SK-N-DZ (cell line): ENCODE results near the gene NDUFA12. TPM values are rescaled to one million over a fixed set of nuclear protein-coding genes. Genes with fewer than 3 reads are reported as not detected.
A peak's percentile ranks its signal among the peaks of the same experiment; 100 is the strongest.
"Not testable (repeated sequence)": the region's sequence is repeated elsewhere in the genome, so short reads cannot be mapped to it uniquely, and the experiment has no call there.

Experiments used
- DNase-seq: peaks from one replicate; pipeline ENCODE4 v3.0.0-alpha.2; 2015; ENCODE audit warnings: low spot score
- polyA plus RNA-seq, 2 experiments: library from polyadenylated mRNA; depleted of rRNA; stranded (reverse); fragments of >200 nt; gene quantifications; 2 replicates each; pipeline ENCODE4 v1.2.3, GENCODE V29; 2014

The NDUFA12 gene
- 281 and 364 TPM in 2 replicates for polyA plus RNA-seq (2014; cell fraction: cytosol; rRNA removed)
- 158 and 191 TPM in 2 replicates for polyA plus RNA-seq (2014; cell fraction: nucleus; rRNA removed)

DNA sequence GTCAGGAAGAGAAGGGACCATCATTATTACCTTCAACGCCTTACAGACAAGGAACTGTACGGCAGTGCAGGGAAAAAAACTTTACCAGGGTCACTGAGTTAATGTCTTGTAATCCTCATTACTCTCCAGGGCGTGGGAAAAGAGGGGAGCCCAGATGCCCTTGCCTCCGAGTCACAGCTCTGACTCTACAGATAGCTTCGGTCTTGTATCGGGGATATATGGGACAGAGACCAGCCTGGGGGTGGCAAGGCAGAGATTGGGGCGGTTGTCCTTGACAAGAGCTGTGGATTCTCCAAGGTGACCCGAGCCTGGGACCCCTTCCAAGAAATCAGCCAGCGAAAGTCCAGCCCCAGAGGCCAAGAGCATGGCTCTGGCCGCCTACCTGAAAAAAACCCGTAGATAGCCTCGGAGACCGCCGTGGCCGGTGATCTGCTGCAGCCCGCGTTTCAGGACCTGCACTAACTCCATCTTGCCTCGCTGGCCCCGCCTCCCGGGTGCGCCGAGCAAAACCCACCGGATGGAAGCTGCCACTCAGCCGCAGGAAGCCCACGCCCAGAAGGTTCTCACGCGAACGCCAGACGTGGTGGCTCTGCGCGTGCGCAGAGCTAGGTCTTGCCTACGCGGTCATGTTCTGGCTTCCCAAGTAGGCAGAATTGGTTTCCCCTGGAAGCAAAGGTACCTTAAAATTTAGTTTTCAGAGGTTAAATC lies at the start of gene NDUFA12:
NDUFA12 (minus strand) TSS at position 485 of the 708 bp plus-strand sequence; CDS start at position 468, 17 bp downstream.
- peak; percentile 97 for DNase-seq

DNA sequence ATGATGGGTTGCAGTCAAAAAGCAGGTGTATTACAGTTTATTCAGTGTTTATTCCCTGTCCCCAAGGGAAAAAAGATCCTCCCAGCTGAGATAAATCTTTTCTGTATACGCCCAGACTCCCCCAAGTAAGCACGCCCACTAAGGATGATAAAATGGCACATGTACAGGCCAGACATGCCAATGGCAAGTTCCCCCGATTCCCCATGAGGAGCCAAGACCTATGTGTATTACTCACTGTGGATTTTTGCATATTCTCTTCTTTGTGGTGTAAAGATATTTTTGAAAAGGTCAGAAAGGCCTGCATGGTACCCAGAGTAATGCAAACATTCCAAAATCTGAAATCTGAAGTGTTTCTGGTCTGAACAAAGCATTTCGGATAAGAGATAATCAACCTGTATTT lies 47.7 kb upstream of the NDUFA12 start:
- no peak for DNase-seq

DNA sequence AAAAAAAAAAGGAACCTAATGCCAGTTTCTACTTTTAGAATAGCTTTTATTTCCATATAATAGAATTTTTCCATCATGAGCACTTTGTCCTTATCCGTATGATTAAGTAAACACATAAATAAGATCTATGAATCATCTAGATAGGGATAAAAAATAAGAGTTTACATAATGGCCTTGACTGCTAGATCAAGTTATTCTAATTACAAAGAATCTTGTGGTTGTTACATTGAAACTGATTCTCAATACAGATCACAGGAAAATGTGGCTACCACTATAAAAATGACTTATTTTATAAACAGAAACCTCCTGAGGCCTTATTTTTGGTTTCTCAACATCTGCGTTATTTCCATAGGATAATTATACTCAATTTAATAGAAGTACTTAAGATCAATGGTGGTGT lies 34.4 kb upstream of the NDUFA12 start:
- DNase-seq: no peak

DNA sequence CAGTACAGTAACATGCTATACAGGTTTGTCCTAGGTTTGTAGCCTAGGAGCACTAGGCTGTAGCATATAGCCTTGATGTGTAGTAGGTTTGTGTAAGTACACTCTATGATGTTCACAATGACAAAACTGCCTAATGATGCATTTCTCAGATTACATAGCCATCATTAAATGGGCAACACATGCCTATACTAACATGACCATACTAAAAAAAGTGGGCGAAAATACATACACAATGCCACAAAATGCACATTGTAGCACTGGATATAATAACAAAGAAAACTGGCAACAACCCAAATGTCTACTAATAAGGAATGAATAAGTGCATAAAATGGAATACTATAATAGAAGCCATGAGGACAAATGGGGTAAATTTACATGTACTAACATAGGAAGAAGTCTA lies 31.3 kb upstream of the NDUFA12 start:
- no peak for DNase-seq

DNA sequence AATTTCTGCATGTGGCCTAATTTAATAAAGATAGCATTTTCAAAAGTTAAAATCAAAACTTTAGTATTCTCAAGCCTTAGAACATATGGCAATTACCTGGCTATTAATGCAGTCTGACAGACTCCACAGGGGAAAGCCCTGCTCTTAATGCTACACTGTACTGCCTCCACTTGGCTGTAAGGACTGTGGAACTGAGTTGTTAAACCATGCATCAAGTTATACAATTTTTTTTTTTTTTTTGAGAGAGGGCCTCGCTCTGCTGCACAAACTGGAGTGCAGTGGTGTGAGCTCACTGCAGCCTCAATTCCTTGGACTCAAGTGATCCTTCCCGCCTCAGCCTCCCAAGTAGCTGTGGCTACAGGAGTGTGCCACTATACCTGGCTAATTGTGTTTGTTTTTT lies 19.0 kb upstream of the NDUFA12 start:
- no peak for DNase-seq

DNA sequence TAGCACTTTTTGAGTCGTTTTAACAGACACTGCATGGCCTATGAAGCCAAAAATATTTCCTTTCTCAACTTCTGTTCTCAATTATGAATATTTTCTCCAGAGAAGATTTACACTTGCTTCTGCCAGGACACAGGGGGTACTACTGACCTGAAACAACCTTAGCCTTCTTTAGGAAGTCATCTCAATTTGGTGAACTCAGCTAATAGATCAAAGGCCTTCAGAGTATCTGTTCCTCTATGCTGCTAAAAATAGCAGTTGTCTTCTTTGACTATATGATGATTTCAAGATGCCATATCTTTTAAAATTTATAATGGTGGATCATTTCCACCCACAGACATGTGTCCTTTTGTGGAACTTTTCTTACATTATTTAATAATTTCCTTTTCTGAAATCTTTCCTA lies 14.0 kb upstream of the NDUFA12 start:
- no peak for DNase-seq

DNA sequence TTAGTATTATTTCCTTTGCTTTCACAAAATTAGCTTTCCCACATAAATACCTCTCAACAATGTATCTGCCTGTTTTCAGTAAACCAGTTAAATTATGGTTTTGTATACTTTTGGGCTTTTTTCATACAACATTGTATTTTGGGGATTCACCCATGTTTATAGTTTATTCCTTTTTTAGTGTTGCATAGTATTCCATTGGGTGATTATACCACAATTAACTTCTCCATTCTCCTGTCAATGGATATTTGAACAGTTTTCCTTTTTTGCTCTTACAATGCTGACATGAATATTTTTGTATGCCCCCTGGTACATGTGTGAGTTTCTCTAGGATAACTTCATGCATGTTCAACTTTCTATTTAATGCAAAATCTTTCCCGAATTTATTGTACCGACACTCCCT lies 12.6 kb upstream of the NDUFA12 start:
- DNase-seq: no peak

DNA sequence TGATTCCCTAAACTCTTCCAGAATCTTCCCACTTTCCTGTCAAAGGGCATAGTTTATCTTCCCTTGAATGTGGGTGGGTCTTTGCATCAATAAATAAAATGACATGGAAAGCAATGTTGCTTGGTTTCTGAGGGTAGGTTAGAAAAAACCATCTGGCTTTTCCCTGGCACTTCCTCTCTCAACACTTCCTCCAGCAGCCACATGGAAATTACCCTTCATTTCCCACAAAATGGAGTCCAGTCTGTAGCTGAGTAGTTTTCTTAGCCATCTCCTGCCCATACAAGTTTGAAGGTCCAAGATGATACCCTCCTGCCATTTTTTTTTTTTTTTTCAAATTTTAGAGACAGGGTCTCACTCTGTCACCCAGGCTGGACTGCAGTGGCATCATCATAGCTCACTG lies 11.1 kb upstream of the NDUFA12 start:
- DNase-seq: no peak

DNA sequence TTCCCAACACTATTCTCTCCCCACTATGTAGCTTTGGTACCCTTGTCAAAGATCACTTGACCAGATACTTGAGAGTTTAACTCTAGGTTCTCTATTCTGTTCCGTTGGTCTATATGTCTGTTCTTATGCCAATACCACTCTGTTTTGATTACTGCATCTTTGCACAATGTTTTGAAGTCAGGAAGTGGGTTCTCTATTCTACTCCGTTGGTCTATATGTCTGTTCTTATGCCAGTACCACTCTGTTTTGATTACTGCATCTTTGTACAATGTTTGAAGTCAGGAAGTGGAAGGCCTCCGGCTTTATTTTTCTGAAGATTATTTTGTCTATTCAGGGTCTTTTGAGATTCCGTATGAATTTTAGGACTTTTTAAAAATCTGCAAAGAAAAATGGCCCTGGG lies 2.7 kb upstream of the NDUFA12 start:
- DNase-seq: no peak

DNA sequence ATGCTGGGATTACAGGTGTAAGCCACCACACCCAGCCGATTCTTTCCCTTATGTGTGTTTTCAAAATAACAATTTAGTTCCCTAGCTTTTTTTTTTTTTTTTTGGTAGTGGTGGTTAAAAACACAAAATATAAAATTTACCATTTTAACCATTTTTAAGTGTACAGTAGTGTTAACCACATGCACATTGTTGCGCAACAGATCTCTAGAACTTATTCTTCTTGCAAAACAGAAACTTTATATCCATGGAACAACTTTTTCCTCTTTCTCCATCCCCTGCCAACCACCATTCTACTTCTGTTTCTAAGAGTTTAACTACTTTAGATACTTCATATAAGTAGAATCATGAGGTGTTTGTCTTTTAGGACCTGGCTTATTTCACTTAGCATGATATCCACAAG lies 1.1 kb upstream of the NDUFA12 start:
- DNase-seq: no peak

DNA sequence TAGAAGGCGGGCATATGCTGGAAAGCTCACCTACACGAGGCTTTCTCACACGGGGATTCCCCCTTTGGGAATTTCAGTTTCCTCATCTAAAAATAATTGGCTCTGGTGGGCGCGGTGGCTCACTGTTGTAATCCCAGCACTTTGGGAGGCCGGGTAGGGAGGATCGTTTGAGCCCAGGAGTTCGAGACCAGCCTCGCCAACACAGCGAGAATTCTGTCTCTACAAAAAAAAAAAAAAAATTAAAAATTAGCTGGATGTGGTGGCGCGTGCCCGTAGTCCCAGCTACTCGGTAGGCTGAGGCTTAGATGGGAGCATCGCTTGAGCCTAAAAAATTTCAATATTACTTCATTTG lies 400 bp upstream of the NDUFA12 start:
- no peak for DNase-seq

DNA sequence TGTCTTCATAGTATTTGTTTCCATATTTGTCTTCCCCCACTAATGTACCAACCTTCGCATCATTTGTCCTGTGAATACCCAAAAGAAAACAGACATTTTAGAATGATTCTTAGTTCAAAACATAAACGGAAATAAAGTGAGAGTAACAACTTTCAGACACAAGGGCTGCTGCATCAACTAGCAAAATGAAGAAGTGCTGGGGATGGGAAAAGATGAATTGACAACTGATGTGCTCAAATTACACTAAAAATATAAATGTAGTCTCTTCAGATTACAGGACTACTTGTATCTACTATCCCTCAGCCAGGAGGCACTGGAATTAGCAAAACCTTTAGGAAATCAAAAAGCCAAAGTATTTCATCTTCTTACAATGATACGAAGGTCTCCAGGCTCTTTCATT lies 743 bp downstream of the NDUFA12 start:
- DNase-seq: no peak

DNA sequence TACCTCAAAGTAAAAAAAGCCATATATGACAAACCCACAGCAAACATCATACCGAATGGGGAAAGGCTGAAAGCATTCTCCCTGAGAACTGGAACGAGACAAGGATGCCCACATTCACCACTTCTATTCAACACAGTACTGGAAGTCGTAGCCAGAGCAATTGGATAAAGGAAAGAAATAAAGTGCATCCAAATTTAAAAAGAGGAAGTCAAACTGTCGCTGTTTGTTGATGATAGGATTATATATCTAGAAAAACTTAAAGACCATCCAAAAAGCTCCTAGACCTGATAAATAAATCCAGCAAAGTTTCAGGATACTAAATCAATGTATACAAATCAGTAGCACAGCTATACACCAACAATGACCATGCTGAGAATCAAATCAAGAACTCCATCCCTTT lies 5.2 kb downstream of the NDUFA12 start:
- no peak for DNase-seq

DNA sequence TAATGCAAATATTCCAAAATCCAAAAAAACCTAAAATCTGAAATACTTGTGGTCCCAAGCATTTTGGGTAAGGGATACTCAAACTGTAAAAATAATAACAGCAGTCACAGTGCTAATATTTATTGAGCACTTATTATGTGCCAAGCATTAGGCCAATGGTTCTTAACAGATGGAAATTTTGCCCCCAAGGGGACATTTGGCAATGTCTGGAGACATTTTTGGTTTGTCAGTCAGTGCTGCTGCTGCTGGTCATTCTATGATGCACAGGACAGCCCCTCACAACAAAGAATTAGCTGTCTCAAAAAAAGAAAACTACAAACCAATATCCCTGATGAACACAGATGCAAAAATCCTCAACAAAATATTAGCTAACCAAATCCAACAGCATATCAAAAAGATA lies 5.8 kb downstream of the NDUFA12 start:
- DNase-seq: no peak

DNA sequence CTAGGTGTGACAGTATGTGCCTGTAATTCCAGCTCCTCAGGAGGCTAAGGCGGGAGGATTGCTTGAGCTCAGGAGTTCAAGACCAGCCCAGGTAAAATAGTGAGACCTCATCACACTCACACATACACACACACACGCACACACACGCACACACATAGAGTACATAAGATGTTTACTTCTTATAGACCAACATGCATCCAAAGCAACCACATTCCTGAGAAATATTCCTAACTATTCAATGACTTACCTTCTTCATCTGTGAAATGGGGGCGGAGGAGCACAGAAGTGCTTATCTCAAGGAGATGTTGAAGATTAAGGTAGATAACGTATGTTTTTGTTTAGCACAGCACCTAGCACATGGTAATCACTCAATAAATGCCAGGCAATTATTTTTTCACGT lies 6.4 kb downstream of the NDUFA12 start:
- DNase-seq: no peak

DNA sequence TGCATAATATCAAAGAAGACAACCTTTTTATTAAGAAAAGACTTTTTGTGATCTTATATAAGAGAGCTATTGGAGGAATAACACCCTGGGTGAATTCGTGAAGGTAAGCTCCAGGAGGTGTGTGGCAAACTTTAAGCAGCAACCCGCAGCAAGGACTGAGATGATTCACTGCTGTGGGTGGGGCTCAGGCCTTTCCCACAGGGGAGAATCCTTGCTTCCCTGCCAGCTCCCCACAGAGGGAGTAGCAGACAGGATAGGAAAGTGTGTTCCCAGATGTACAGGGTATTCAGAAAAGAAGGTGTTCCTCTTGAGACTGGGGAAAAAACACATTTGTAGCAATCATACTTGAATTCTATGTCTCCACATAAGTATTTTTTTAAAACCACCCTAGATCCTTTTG lies 9.2 kb downstream of the NDUFA12 start:
- DNase-seq: no peak

DNA sequence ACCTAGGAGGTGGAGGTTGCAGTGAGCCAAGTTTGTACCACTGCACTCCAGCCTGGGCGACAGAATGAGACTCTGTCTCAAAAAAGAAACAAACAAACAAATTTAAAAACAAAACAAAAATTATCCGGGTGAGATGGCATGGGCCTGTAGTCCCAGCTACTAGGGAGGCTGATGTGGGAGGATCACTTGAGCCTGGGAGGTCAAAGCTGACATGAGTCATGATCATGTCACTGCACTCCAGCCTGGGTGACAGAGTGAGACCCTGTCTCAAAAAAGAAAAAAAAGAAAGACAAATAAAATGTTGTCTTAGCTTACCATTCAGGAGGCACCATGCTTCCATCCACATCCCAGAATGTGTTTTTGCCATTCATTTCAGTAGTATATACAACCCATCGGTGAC lies 9.6 kb downstream of the NDUFA12 start:
- not testable (repeated sequence) for DNase-seq

DNA sequence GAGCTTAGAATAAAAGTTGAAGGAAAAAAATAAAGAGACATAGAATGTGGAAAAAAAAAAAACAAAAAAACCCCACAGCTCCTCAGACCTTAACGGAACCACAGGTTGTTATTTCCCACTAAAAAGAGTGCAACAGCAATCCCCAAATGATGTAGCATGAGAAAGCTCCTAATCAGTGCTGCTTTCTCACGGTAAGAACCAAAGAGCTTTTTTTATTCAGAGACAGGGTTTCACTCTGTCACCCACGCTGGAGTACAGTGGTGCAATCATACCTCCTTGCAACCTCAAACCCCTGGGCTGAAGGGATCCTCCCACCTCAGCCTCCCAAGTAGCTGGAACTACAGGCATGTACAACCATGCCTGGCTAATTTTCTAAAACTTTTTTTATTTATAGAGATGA lies 13.3 kb downstream of the NDUFA12 start:
- no peak for DNase-seq

DNA sequence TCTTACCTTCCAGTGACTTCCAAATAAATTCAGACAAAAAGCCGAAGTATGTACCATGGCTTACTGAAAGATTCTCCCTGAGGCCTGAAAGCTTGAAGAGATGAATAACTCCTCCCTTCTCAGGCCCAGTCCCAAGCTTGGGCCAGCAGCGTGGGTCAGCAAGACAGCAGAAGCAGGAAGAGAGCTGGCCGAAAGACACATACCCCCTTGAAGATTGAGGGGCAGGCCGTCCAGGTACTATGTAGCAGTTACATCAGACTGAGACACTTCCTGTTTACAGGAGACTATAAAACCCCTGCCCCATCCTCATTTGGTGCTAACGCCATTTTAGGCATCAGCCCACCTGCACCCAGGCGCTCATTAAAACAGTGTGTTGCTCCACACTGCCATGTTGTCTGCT lies 15.0 kb downstream of the NDUFA12 start:
- DNase-seq: no peak

DNA sequence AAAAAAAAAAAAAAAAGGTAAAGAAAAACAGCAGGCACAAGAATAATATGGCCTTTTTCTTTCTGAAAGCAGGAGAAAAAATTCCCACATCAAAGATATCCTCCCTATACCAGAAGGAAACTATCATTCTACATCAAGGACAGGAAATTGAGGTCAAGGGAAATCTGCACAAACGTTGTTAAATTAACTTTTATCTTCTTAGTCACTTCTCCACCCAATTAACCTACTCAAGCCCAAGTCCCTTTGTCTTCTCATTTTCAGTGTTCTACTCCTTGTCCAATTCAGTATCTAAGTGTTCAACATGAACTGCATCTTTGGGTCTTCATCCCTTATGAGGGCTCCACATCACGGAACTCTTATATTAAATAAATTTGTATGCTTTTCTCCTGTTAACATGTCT lies 15.7 kb downstream of the NDUFA12 start:
- no peak for DNase-seq

DNA sequence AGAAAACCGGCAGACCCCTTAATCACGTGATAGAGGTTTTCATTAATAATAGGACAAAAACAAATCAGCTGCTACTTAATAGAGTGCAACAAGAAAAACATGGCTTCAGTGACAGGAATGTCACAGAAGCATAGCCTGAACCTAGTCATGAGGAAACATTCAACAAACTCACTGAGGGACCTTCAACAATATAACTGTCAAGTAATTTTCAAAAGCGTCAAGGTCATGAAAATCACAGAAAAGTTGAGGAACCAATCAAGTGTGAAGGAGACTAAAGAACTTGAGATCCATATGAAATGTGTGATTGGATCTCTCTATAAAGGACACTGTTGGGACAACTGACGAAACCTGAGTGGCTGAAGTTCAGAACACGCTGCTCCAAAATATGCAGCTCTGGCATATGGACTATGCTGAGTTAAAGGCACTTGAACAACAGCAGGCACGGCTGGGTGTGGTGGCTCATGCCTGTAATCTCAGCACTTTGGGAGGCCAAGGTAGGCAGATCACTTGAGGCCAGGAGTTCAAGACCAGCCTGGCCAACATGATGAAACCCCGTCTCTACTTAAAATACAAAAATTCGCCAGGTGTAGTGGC lies 16.3 kb downstream of the NDUFA12 start:
- DNase-seq: no peak

DNA sequence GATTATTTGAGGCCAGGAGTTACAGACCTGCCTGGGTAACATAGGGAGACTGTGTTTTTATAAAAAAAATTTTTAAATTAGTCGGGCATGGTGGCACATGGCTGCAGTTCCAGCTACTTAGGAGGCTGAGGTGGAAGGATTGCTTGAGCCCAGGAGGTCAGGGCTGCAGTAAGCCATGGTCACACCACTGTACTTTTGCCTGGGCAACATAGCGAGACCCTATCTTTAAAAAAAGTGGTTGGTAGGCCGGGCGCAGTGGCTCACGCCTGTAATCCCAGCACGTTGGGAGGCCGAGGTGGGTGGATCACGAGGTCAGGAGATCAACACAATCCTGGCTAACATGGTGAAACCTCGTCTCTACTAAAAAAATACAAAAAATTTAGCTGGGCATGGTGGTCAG lies 18.4 kb downstream of the NDUFA12 start:
- not testable (repeated sequence) for DNase-seq

DNA sequence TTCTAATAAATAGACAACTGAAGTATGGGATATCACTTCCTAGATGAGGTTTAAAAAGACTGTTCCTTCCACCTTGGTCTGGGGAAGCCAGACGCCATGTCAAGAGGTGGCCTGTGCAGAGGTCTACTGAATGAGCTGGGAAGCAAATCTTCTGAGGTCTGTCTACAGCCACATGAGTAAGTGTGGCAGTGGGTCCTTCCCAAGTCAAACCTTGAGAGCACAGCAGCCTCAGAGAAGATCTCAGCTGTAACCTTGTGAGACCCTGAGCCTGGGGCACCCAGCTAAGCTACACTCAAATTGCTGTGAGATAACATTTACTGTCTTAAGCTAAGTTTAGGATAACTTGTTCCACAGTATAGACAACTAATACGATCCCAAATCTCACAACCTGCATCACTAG lies 20.2 kb downstream of the NDUFA12 start:
- no peak for DNase-seq

DNA sequence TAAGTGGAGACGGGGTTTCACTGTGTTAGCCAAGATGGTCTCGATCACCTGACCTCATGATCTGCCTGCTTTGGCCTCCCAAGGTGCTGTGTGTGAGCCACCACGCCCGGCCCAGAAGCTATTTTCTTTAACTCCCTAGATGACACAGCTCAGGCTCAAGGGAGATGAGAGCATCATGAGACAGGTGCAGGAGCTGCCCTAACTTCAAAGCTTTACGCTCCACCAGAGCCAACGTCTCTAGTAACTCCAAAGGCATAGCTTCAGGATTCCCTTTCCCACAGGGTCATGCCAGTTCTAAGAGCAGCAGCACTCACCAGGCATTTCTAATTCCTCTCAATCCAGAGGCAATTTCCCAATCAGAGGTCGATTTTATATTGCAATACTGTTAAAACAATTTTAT lies 21.0 kb downstream of the NDUFA12 start:
- no peak for DNase-seq
